Measurements from ENCODE around the gene OBSCN. TPM values are rescaled to one million over a fixed set of nuclear protein-coding genes. Genes with fewer than 3 reads are reported as not detected.

OBSCN gene
- total and polyA plus RNA-seq, 2 of the 13 experiments (the other 11 are each of a cell fraction or from before 2014, with no cell fraction given), result 0.20 TPM

GRCh38 chr1:228314315-228314657, 106.4 kb downstream of the OBSCN start (continued):
- TF ChIP-seq ZNF713 (CRISPR knock-in tag; IDR thresholded peaks at IDR 0.05) (no peak), ZNF362 (CRISPR knock-in tag; IDR thresholded peaks at IDR 0.05; ENCODE audit: borderline replicate concordance) (no peak), RBM22 (optimal IDR thresholded peaks at IDR 0.05; ENCODE audit: low read length) (no peak)

- no peak overlapping the region for H3K4me3 ChIP-seq (replicated peaks in 1 of 3; ENCODE audit: insufficient read depth in 1 of 3, low read depth in 2 of 3, low read length in 3 of 3)
- WGBS (ENCODE audit: low lambda C conversion rate), result 48% methylated on average over 9 of the region's 31 CpGs
- no peak overlapping the region for H3K27ac ChIP-seq (ENCODE audit: extremely low read length, insufficient read depth, low read length)
- H3K4me1 ChIP-seq (ENCODE audit: insufficient read depth, low read length), result no peaks in the 10 kb centered on the region
- CTCF ChIA-PET (ENCODE audit: low intra/inter-chr PET ratio, low total read pairs), result no interaction called here
- H4K20me1 ChIP-seq (ENCODE audit: insufficient read depth, low read length), result no peaks in the 10 kb centered on the region
- TF ChIP-seq EEA1 (CRISPR knock-in tag; IDR thresholded peaks at IDR 0.05; ENCODE audit: borderline replicate concordance), result no peak
- TF ChIP-seq IRF2 (CRISPR knock-in tag; IDR thresholded peaks at IDR 0.05), result no peak
- TF ChIP-seq ZNF382 (CRISPR knock-in tag; IDR thresholded peaks at IDR 0.05; ENCODE audit: borderline replicate concordance), result no peak
- no peak for TF ChIP-seq ZNF367 (CRISPR knock-in tag; IDR thresholded peaks at IDR 0.05; ENCODE audit: borderline replicate concordance)
- TF ChIP-seq SRSF4 (IDR thresholded peaks at IDR 0.05; ENCODE audit: low read depth, low read length, poor library complexity, severe bottlenecking), result no peak
- TF ChIP-seq HNF4A (CRISPR knock-in tag; IDR thresholded peaks at IDR 0.05), result no peak
- TF ChIP-seq ZBTB46 (CRISPR knock-in tag; IDR thresholded peaks at IDR 0.05; ENCODE audit: borderline replicate concordance), result no peak
- TF ChIP-seq HMG20A (CRISPR knock-in tag; IDR thresholded peaks at IDR 0.05; ENCODE audit: borderline replicate concordance), result no peak
- TF ChIP-seq KDM3A (CRISPR knock-in tag; IDR thresholded peaks at IDR 0.05; ENCODE audit: low read depth), result no peak
- TF ChIP-seq ZNF564 (CRISPR knock-in tag; IDR thresholded peaks at IDR 0.05), result no peak
- TF ChIP-seq NRL (CRISPR knock-in tag; IDR thresholded peaks at IDR 0.05; ENCODE audit: borderline replicate concordance), result no peak
- in situ Hi-C loops (cut with HindIII; ENCODE audit: extremely low pct_ligation_motif_present, low pct_unique_long_range_greater_than_20kb) (no loop called here), intact Hi-C loops (cut with micrococcal nuclease; ENCODE audit: unreplicated experiment) (no loop called here)
- no peak for DNase-seq (ENCODE audit: low spot score)
- POLR2A ChIA-PET, result no interaction called here
- FAIRE-seq, result no peak
- H3K9ac ChIP-seq (ENCODE audit: insufficient read depth, low read depth, low read length), result no peak overlapping the region
- ATAC-seq, result no peak
- BruUV-seq (replicated peaks), result no TSS peak
- H3K79me2 ChIP-seq (ENCODE audit: insufficient read depth, low read length), result no peaks in the 10 kb centered on the region
- H3K4me2 ChIP-seq (ENCODE audit: low read depth, low read length), result no peak overlapping the region
- no peaks in the 10 kb centered on the region for H3K36me3 ChIP-seq (replicated peaks in 1 of 2; ENCODE audit: control insufficient read depth in 1 of 2, insufficient read depth in 2 of 2, low read length in 2 of 2)
- no peaks in the 10 kb centered on the region; a peak in 1 of 5 replicates for H3K27me3 ChIP-seq (ENCODE audit: control insufficient read depth in 1 of 2, insufficient read depth in 2 of 2, low read length in 2 of 2)
- peaks cover 28% of the 10 kb centered on the region for H3K9me3 ChIP-seq (ENCODE audit: low read length)
- H2AFZ ChIP-seq (ENCODE audit: low read length), result no peak overlapping the region
Measured at GRCh38 chr1:228314658-228315483, 107.0 kb downstream of the OBSCN start.
